C4-2B (cell line): ENCODE results near the gene TH.

ENCODE experiments used
- CTCF ChIP-seq: fragments of 450-650 bp; conservative IDR thresholded peaks from 2 replicates; pipeline ENCODE4 v1.5.1; 2017; ENCODE audit warnings: mild to moderate bottlenecking
- ZFX ChIP-seq: fragments of 450-650 bp; IDR thresholded peaks from 2 replicates; pipeline ENCODE4 v1.6.1; 2017

- TF ChIP-seq CTCF, result no peak
- TF ChIP-seq ZFX, result no peak
Measured at GRCh38 chr11:2136952-2137201, 34.7 kb downstream of the TH start.
